ENCODE data around the gene USP12.
"Not testable (repeated sequence)": the region's sequence is repeated elsewhere in the genome, so short reads cannot be mapped to it uniquely, and the experiment has no call there.

Gene USP12, protein sequence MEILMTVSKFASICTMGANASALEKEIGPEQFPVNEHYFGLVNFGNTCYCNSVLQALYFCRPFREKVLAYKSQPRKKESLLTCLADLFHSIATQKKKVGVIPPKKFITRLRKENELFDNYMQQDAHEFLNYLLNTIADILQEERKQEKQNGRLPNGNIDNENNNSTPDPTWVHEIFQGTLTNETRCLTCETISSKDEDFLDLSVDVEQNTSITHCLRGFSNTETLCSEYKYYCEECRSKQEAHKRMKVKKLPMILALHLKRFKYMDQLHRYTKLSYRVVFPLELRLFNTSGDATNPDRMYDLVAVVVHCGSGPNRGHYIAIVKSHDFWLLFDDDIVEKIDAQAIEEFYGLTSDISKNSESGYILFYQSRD

DNA sequence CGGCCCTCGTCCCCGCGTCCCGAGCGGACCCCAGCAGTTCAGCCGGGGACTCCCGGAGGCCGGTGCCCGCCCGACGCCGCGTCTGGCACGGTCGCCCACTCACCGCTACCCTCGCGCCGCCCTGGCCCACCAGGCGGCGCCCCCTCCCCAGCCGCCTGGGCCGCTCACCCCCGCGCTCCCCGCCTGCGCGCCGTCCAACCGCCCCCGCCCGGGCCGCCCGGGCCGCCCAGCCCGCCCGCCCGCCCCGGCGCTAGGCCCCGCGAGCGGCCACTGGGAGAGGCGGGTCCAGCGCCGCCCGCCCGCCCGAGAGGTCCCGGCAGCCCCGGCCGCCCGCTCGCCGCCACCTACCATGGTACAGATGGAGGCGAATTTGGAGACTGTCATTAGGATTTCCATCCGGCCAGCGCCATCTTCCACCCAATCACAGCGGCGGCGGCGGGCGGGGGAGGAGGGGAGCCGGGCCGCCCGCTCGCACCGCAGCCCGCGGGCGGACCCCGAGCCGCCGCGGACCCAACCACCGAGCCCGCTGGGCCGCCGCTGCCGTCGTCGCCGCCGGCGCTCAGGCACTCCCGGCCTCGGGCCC is at the start of gene USP12:
Gene USP12 (minus strand): TSS at position 568 of the 583 bp plus-strand sequence. CDS start 172 bp downstream, at position 396.
- DNase-seq (ENCODE audit: low spot score) = peak; percentile 20

GRCh38 chr13:27219611-27220010 is 48.0 kb upstream of the USP12 start:
- DNase-seq (ENCODE audit: low spot score) = no peak

DNA sequence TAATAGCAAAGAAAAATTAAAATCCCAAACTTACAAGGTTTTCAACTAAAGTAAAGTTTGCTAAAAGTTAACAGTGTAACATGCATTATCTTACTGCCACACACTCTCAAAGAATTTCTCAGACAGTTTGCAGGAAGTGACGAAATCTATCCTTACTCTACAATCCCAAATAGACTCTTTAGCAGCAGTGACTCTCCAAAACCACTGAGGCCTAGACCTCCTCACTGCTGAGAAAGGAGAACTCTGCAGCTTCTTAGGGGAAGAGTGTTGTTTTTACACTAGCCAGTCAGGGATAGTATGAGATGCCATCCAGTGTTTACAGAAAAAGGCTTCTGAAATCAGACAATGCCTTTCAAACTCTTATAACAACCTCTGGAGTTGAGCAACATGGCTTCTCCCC is 47.2 kb upstream of the USP12 start:
- not testable (repeated sequence) for DNase-seq (ENCODE audit: low spot score)

GRCh38 chr13:27217791-27218190 is 46.2 kb upstream of the USP12 start:
- DNase-seq (ENCODE audit: low spot score) = not testable (repeated sequence)

- DNase-seq (ENCODE audit: low spot score) = not testable (repeated sequence)
Measured at GRCh38 chr13:27213386-27213785, 41.8 kb upstream of the USP12 start.

- no peak for DNase-seq (ENCODE audit: low spot score)
Measured at GRCh38 chr13:27211771-27212364, 40.3 kb upstream of the USP12 start.

DNA sequence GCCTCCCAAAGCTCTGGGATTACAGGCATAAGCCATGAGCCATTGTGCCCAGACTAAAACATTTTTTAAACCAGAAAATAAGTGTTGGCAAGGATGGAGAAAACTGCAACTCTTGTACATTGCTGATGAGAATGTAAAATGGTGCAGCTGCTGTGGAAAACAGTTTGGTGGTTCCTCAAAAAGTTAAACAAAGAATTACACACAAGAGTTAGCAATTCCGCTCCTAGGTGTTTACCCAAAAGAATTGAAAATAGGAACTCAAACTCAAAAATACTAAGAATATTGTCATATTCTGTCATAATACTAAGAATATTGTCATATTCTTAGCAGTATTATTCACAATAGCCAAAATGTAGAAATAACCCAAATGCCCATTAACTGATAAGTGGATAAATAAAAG is 39.7 kb upstream of the USP12 start:
- no peak for DNase-seq (ENCODE audit: low spot score)

DNA sequence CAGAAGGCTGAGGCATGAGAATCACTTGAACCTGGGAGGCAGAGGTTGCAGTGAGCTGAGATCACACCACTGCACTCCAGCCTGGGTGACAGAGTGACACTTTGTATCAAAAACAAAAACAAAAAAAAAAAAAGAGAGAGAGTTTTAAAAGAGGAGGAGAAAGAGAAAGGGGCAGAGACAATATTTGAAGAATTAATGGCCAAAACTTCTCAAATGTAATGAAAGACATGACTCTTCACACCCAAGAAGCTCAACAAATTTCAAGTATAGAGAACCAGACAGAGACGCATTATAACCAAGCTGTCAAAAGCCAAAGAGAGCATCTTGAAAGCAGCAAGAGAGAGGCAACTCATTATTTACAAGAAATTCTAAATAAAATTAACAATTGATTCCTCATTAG is 36.9 kb upstream of the USP12 start:
- DNase-seq (ENCODE audit: low spot score) = no peak

- DNase-seq (ENCODE audit: low spot score) = no peak
Measured at GRCh38 chr13:27203854-27204253, 32.2 kb upstream of the USP12 start.

DNA sequence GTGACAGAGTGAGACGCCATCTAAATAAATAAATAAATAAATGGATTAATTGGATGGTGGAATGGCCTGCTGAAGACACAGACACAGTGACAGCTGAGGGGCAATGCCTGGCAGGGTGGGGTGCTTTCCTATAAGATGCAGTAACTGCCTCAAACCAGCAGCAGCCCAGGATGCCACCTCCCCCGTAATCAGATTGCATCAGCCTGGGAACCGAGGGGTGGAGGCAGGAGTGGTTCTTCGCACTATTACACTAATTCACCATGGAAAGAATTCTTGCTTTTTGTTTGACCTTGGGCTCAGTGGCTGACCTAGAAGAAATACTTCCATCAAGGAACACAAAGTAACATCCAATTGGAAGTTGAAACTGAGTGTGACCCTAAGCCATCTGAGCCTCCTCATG is 31.6 kb upstream of the USP12 start:
- no peak for DNase-seq (ENCODE audit: low spot score)

DNA sequence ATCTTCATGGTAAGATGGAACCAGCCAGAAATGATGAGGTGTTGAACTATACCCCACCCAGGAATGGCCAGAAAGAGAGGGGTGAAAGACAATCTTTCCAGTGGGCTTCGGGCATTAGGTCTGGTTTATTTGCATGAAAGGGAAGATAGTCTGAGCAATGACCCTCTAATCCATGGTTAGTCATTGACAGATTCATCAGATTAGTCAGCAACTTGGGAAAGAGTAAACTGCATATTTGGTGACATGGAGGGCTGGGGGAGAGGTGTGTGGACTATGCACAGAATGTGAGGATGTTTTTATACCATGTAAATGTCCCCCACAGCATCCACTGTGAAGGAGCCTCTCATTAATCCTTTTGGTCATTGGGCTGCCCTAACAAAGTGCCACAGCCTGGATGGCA is 30.1 kb upstream of the USP12 start:
- no peak for DNase-seq (ENCODE audit: low spot score)

DNA sequence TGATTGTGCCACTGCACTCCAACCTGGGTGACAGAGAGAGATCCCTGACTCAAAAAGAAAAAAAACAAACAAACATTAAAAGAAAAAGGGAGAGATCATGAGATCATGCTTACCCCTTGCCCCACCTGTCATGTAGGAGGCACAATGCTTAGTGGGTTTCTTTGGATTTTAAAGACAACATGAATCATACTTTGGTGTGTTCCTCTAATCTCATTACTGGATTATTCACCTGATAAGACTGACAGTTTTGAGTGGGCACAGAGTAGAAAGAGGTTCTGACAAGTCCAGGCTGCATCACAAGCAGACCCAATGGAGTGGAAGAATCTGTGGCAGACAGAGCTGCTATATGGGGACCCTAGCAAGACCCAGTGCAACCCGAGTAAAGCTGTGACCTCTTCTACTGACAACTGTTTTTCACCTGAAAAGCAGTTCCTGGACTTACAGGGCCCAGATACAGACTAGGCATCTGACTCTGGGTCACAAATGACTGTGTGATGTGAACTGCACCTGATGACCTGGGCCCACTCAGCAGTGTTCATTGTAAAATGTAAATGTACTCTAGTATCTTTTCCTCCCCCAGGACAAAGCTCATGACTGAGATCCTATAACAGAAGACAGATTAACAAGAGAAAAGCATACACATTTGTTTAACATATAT is 28.9 kb upstream of the USP12 start:
- DNase-seq (ENCODE audit: low spot score) = no peak

DNA sequence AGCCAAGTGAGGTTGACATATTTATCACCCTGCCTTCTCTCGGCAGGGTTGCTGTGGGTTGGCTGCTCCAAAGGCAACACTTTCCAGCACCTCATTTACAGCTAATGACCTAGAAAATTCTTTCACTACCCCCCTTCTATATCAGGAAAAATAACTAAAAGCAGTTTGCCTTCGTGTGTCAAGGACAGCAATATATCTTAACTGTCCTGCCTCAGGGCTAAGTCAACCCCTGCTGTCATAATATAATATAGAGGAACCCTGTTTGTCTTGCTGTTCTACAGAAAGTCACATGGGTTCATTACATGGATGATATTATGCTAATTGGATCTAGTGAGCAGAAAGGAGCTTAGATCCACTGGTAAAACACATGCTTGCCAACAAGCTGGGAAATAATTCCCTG is 28.1 kb upstream of the USP12 start:
- no peak for DNase-seq (ENCODE audit: low spot score)

DNA sequence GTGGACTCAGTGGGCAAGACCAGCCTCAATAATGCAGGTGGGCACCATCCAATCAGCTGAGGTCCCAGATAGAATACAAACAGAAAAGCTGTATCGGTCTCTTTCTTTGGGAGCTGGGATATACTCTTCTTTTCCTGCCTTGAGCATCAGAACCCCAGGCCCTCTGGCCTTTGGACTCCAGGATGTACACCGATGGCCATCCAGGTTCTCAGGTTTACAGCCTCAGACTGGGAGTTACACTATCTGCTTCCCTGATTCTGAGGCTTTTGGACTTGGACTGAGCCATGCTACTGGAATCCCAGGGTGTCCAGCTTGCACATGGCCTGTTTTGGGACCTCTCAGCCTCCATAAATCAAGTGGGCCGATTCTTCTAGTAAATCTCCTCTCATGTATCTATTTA is 27.6 kb upstream of the USP12 start:
- DNase-seq (ENCODE audit: low spot score) = no peak

- DNase-seq (ENCODE audit: low spot score) = peak; percentile 95
Measured at GRCh38 chr13:27194895-27195764, 23.5 kb upstream of the USP12 start.

DNA sequence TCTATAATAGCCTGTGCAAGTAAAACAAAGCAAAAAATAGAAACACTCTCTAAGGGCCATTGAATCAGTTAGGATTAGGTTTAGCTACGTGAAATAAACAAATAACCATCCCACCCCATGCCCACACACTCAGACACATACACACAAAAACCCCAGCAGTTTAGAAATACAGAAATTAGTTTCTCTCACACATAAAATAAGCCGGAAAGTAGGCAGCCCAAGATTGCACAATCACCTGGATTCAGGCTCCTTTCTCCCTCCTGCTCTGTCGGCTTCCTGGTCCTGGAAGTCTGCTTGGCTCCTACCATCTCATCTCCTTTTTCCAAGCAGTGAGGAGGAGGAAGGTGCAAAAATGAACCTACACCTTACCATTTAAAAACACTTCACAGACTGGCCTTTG is 22.6 kb upstream of the USP12 start:
- DNase-seq (ENCODE audit: low spot score) = no peak

GRCh38 chr13:27193496-27193895 is 21.9 kb upstream of the USP12 start:
- DNase-seq (ENCODE audit: low spot score) = no peak

GRCh38 chr13:27192973-27193372 is 21.4 kb upstream of the USP12 start:
- DNase-seq (ENCODE audit: low spot score) = no peak

GRCh38 chr13:27192367-27192766 is 20.8 kb upstream of the USP12 start:
- not testable (repeated sequence) for DNase-seq (ENCODE audit: low spot score)

DNA sequence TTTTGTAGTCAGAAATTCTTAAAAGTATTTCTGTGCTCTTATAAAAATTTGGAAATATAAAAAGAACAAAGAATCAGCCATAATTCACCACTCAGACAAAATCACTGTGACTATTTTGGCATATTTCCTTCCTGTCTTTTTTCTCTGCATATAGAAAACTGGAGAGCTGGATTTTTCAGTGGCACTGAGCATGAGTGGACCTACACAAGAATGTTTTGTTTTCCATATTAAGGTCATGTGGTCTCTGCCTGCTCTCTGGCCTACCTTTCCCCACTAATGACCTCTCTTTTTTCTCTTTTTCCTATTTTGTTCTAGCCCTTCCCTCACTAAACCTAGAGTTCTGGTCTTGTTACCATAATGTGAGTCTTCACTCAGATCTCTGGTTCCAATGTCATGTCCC is 17.6 kb upstream of the USP12 start:
- no peak for DNase-seq (ENCODE audit: low spot score)

GRCh38 chr13:27188239-27188638 is 16.6 kb upstream of the USP12 start:
- DNase-seq (ENCODE audit: low spot score) = no peak

GRCh38 chr13:27186295-27186694 is 14.7 kb upstream of the USP12 start:
- no peak for DNase-seq (ENCODE audit: low spot score)

Measured in AG08395 (cell line).